DND-41 (cell line): Measurements from ENCODE around the gene ETV5.

Source experiments
- EZH2 ChIP-seq: IDR thresholded peaks from 3 replicates; pipeline ENCODE4 v1.6.1; 2012; ENCODE audit warnings: borderline replicate concordance, low read depth, mild to moderate bottlenecking, moderate library complexity, low read length, inconsistent platforms; ENCODE audit not compliant: severe bottlenecking
- TF ChIP-seq, protein P1 (sequence below): IDR thresholded peaks from 2 replicates; pipeline ENCODE4 v1.5.1; 2012; ENCODE audit warnings: borderline replicate concordance, low read length, moderate library complexity, mild to moderate bottlenecking; ENCODE audit not compliant: poor library complexity, severe bottlenecking; ENCODE audit errors: extremely low read depth

GRCh38 chr3:186042036-186042435 is 66.9 kb downstream of the ETV5 start:
- TF ChIP-seq, protein P1, sequence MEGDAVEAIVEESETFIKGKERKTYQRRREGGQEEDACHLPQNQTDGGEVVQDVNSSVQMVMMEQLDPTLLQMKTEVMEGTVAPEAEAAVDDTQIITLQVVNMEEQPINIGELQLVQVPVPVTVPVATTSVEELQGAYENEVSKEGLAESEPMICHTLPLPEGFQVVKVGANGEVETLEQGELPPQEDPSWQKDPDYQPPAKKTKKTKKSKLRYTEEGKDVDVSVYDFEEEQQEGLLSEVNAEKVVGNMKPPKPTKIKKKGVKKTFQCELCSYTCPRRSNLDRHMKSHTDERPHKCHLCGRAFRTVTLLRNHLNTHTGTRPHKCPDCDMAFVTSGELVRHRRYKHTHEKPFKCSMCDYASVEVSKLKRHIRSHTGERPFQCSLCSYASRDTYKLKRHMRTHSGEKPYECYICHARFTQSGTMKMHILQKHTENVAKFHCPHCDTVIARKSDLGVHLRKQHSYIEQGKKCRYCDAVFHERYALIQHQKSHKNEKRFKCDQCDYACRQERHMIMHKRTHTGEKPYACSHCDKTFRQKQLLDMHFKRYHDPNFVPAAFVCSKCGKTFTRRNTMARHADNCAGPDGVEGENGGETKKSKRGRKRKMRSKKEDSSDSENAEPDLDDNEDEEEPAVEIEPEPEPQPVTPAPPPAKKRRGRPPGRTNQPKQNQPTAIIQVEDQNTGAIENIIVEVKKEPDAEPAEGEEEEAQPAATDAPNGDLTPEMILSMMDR: no peak
- no peak for TF ChIP-seq EZH2
